MM.1S (cell line): ENCODE data around the gene CUZD1.

Experiments
- DNase-seq: peaks from one replicate; pipeline ENCODE4 v3.0.0-alpha.2; 2015
- H2AFZ ChIP-seq: fragments of 300-600 bp; sonication (generic); 2 replicates; pipeline ENCODE4 v1.6.0; 2016; ENCODE audit warnings: antibody characterized with exemption, low read length
- H3F3A ChIP-seq: fragments of 300-600 bp; sonication (generic); 2 replicates; pipeline ENCODE4 v1.6.1; 2016; ENCODE audit warnings: mild to moderate bottlenecking, antibody characterized with exemption, low read length, moderate library complexity, mixed read lengths; ENCODE audit not compliant: insufficient read depth
- H3K27ac ChIP-seq: fragments of 300-600 bp; sonication (generic); 2 replicates; pipeline ENCODE4 v1.5.1; 2016; ENCODE audit warnings: mild to moderate bottlenecking, low read length
- H3K27me3 ChIP-seq: fragments of 300-600 bp; sonication (generic); replicated peaks from 2 replicates; pipeline ENCODE4 v1.6.0; 2016; ENCODE audit warnings: low read length; ENCODE audit not compliant: insufficient read depth
- H3K36me3 ChIP-seq: fragments of 300-600 bp; sonication (generic); replicated peaks from 2 replicates; pipeline ENCODE4 v1.6.1; 2016; ENCODE audit warnings: mild to moderate bottlenecking, low read length, mixed read lengths; ENCODE audit not compliant: insufficient read depth
- H3K4me1 ChIP-seq: fragments of 300-600 bp; sonication (generic); 2 replicates; pipeline ENCODE4 v1.6.1; 2016; ENCODE audit warnings: low read length, mixed read lengths
- H3K4me2 ChIP-seq: fragments of 300-600 bp; sonication (generic); 2 replicates; pipeline ENCODE4 v1.6.0; 2016; ENCODE audit warnings: low read depth, low read length
- H3K4me3 ChIP-seq: fragments of 300-600 bp; sonication (generic); 2 replicates; pipeline ENCODE4 v1.5.1; 2016; ENCODE audit warnings: low read length, mixed read lengths
- H3K79me2 ChIP-seq: fragments of 300-600 bp; sonication (generic); 2 replicates; pipeline ENCODE4 v1.6.1; 2016; ENCODE audit warnings: mixed run types, low read length, mixed read lengths
- H3K9ac ChIP-seq: fragments of 300-600 bp; sonication (generic); 2 replicates; pipeline ENCODE4 v1.6.1; 2016; ENCODE audit warnings: low read length, mixed read lengths
- H3K9me2 ChIP-seq: fragments of 300-600 bp; sonication (generic); replicated peaks from 2 replicates; pipeline ENCODE4 v1.6.1; 2016; ENCODE audit warnings: mild to moderate bottlenecking, low read length, mixed read lengths; ENCODE audit not compliant: insufficient read depth
- H3K9me3 ChIP-seq: fragments of 300-600 bp; sonication (generic); replicated peaks from 2 replicates; pipeline ENCODE4 v1.6.1; 2016; ENCODE audit warnings: mild to moderate bottlenecking, low read length, mixed read lengths; ENCODE audit not compliant: insufficient read depth
- H4K20me1 ChIP-seq: fragments of 300-600 bp; sonication (generic); 2 replicates; pipeline ENCODE4 v1.6.1; 2016; ENCODE audit warnings: mild to moderate bottlenecking, low read length, moderate library complexity, mixed read lengths; ENCODE audit not compliant: insufficient read depth
- EZH2 ChIP-seq: fragments of 300-600 bp; sonication (generic); optimal IDR thresholded peaks from 2 replicates; pipeline ENCODE3; 2017; ENCODE audit warnings: low read depth, mild to moderate bottlenecking, antibody characterized with exemption, low read length, mixed read lengths
- EZH2phosphoT487 ChIP-seq: fragments of 300-600 bp; sonication (generic); IDR thresholded peaks from 2 replicates; pipeline ENCODE4 v1.6.1; 2018; ENCODE audit warnings: antibody characterized with exemption, low read length
- TF ChIP-seq, protein P1 (sequence below): fragments of 300-600 bp; sonication (generic); IDR thresholded peaks from 2 replicates; pipeline ENCODE4 v1.5.1; 2016; ENCODE audit warnings: antibody characterized with exemption, low read length, mixed read lengths

CUZD1 gene

DNA sequence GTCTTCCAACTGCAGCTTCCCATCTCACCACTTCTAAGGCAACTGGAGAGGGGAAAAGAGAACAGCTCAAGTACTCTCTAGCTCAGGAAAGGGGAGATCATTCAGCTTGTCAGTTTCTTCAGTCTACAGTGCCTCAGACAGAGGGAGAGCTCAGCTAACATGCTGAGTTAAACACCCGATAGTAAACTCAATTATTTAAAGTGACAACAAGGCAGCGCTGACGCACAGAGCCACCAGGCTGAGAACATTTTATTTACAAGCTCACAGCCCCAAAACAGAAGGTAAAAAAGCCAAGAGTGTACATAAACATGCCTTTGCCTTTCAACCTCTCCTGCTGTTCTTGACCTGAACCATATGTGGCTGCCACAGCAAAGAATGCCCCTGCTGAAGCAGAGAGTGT, 10.1 kb upstream of the CUZD1 start:
- H3K9me2 ChIP-seq, result no peaks in the 10 kb centered on the region
- TF ChIP-seq, protein P1, sequence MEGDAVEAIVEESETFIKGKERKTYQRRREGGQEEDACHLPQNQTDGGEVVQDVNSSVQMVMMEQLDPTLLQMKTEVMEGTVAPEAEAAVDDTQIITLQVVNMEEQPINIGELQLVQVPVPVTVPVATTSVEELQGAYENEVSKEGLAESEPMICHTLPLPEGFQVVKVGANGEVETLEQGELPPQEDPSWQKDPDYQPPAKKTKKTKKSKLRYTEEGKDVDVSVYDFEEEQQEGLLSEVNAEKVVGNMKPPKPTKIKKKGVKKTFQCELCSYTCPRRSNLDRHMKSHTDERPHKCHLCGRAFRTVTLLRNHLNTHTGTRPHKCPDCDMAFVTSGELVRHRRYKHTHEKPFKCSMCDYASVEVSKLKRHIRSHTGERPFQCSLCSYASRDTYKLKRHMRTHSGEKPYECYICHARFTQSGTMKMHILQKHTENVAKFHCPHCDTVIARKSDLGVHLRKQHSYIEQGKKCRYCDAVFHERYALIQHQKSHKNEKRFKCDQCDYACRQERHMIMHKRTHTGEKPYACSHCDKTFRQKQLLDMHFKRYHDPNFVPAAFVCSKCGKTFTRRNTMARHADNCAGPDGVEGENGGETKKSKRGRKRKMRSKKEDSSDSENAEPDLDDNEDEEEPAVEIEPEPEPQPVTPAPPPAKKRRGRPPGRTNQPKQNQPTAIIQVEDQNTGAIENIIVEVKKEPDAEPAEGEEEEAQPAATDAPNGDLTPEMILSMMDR, result no peak
- TF ChIP-seq EZH2 (no peak), EZH2phosphoT487 (no peak)
- H3K27me3 ChIP-seq, result no peaks in the 10 kb centered on the region
- H3F3A ChIP-seq, result no peaks in the 10 kb centered on the region
- DNase-seq, result no peak
- no peaks in the 10 kb centered on the region for H3K36me3 ChIP-seq
- H4K20me1 ChIP-seq, result no peaks in the 10 kb centered on the region
- no peak overlapping the region for H2AFZ ChIP-seq
- H3K27ac ChIP-seq, result no peak overlapping the region
- H3K9me3 ChIP-seq, result no peaks in the 10 kb centered on the region
- peaks cover 14% of the 10 kb centered on the region for H3K4me1 ChIP-seq
- H3K79me2 ChIP-seq, result peaks cover 33% of the 10 kb centered on the region; the same call in 1 of the 2 replicates
- H3K4me3 ChIP-seq, result no peak overlapping the region
- H3K9ac ChIP-seq, result no peak overlapping the region
- no peak overlapping the region for H3K4me2 ChIP-seq

DNA sequence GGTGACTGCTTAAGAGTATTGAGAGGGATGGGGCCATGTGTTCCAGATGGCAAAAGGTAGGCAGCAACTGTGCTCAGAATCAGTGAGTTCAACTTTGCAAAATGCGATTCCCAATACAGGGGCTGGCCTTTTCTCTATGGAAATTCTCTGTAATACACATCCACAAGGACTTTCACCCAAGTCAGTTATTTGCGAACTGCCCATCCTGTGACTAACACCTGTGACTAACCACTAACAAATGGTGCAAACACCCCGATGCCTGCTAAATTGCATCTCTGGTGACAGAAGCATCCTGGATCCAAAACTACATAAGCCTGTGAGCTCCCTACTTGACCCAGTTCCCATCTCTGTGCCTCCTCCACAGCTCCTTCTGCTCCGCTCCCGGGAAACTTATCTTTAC, 9.0 kb upstream of the CUZD1 start:
- Histone ChIP-seq H3K9me2 (no peaks in the 10 kb centered on the region), H4K20me1 (no peaks in the 10 kb centered on the region), H3K27ac (no peak overlapping the region), H3K9ac (no peak overlapping the region), H3K36me3 (no peaks in the 10 kb centered on the region), H3K4me2 (no peak overlapping the region), H3K9me3 (no peaks in the 10 kb centered on the region), H3K4me1 (peaks cover 14% of the 10 kb centered on the region), H3F3A (no peaks in the 10 kb centered on the region), H3K79me2 (peaks cover 23% of the 10 kb centered on the region; the same call in 1 of the 2 replicates), H3K27me3 (no peaks in the 10 kb centered on the region), H2AFZ (no peak overlapping the region), H3K4me3 (no peak overlapping the region)
- TF ChIP-seq EZH2 (no peak), EZH2phosphoT487 (no peak)
- TF ChIP-seq, protein P1, result no peak
- no peak for DNase-seq

DNA sequence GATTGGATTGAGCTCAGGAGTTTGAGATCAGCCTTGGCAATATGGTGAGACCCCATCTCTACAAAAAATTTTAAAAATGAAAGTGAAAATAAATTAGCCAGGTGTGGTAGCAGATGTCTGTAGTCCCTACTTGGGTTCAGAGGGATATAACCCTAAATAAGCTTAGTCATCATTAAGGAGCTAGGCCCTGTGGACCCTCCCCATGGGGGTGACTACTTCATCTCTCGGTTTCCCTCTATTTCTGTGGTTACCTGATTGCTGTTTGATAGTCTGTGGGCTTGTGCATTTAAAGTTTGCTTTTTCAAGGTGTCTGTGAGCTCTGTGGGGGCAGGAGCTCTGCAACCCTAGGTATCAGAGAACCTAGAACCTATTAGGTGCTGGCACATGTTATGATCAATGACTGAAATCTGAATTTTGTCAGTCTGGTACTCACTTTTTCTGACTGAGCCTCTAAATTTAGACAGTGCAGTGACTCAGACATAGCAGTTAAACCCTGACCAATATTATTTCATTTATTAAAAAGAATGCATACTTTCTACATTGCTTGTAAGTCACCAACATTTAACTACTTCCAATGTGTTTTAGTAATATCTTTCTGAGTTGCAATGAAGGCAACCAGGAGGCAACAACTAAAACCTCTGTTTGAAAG, 8.1 kb upstream of the CUZD1 start:
- H3K4me1 ChIP-seq, result peaks cover 14% of the 10 kb centered on the region
- H3K9ac ChIP-seq, result no peak overlapping the region
- H3K27ac ChIP-seq, result no peak overlapping the region
- no peaks in the 10 kb centered on the region for H4K20me1 ChIP-seq
- H3K4me3 ChIP-seq, result no peak overlapping the region
- no peaks in the 10 kb centered on the region for H3F3A ChIP-seq
- no peak overlapping the region for H3K4me2 ChIP-seq
- H3K9me3 ChIP-seq, result no peaks in the 10 kb centered on the region
- H3K36me3 ChIP-seq, result no peaks in the 10 kb centered on the region
- TF ChIP-seq, protein P1, result no peak
- no peak for TF ChIP-seq EZH2phosphoT487
- no peak for TF ChIP-seq EZH2
- no peaks in the 10 kb centered on the region for H3K27me3 ChIP-seq
- H3K79me2 ChIP-seq, result peaks cover 15% of the 10 kb centered on the region; the same call in 1 of the 2 replicates
- no peak overlapping the region for H2AFZ ChIP-seq
- H3K9me2 ChIP-seq, result no peaks in the 10 kb centered on the region
- no peak for DNase-seq
